HepG2 (cell line): ENCODE measurements around the gene ADAMTS16. TPM values are rescaled to one million over a fixed set of nuclear protein-coding genes. Genes with fewer than 3 reads are reported as not detected.

Source experiments
- ZBTB2 ChIP-seq: sonication (generic); formaldehyde crosslinking; IDR thresholded peaks from 2 replicates; pipeline ENCODE4 v1.8.0; 2022; ENCODE audit warnings: low read depth, missing genetic modification reagents
- ZNF234 ChIP-seq: sonication (generic); formaldehyde crosslinking; conservative IDR thresholded peaks from 2 replicates; pipeline ENCODE4 v1.5.1; 2020; ENCODE audit warnings: mild to moderate bottlenecking, missing genetic modification reagents
- ZNF280D ChIP-seq: sonication (generic); formaldehyde crosslinking; IDR thresholded peaks from 2 replicates; pipeline ENCODE4 v1.5.1; 2020; ENCODE audit warnings: mild to moderate bottlenecking, missing genetic modification reagents
- ZNF678 ChIP-seq: sonication (generic); formaldehyde crosslinking; IDR thresholded peaks from 2 replicates; pipeline ENCODE4 v1.4.0; 2020; ENCODE audit warnings: mild to moderate bottlenecking, missing genetic modification reagents
- polyA plus RNA-seq, 8 experiments: library from polyadenylated mRNA; depleted of rRNA in 3 of 8; stranded (reverse) in 7 of 8; unstranded in 1 of 8; fragments of >200 nt; fragmentation: Illumina TruSeq in 4 of 8; extraction: Trizol in 4 of 8; gene quantifications; 2 replicates each; pipeline versions ENCODE4 v1.2.1 to v1.2.3, GENCODE V29; 2011 to 2016; ENCODE audit warnings: low read depth in 4 of 8, missing spikeins in 1 of 8, mixed read lengths in 1 of 8; ENCODE audit not compliant: insufficient read depth in 1 of 8
- total RNA-seq, 5 experiments: library from RNA; depleted of rRNA; stranded (reverse); fragments of >200 nt; fragmentation: Illumina TruSeq; extraction: Trizol; gene quantifications; 2 replicates each; pipeline ENCODE4 v1.2.3, GENCODE V29; 2016; ENCODE audit warnings: low read depth in 1 of 5
- TF ChIP-seq, protein P1 (sequence below): sonication (generic); formaldehyde crosslinking; IDR thresholded peaks from 2 replicates; pipeline ENCODE4 v1.8.0; 2022; ENCODE audit warnings: mild to moderate bottlenecking, missing genetic modification reagents, borderline replicate concordance

ADAMTS16 gene
- total and polyA plus RNA-seq, 2 of the 13 experiments (the other 11 are each of a cell fraction or from before 2014, with no cell fraction given) = 0.02 to 0.03 TPM

GRCh38 chr5:5318426-5319190, 178.5 kb downstream of the ADAMTS16 start (continued):
- TF ChIP-seq ZNF280D (CRISPR knock-in tag) = no peak
- no peak for TF ChIP-seq ZNF234 (CRISPR knock-in tag)
- TF ChIP-seq, protein P1, sequence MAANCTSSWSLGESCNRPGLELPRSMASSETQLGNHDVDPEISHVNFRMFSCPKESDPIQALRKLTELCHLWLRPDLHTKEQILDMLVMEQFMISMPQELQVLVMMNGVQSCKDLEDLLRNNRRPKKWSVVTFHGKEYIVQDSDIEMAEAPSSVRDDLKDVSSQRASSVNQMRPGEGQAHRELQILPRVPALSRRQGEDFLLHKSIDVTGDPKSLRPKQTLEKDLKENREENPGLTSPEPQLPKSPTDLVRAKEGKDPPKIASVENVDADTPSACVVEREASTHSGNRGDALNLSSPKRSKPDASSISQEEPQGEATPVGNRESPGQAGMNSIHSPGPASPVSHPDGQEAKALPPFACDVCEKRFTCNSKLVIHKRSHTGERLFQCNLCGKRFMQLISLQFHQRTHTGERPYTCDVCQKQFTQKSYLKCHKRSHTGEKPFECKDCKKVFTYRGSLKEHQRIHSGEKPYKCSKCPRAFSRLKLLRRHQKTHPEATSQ (CRISPR knock-in tag) = no peak
- no peak for TF ChIP-seq ZBTB2 (CRISPR knock-in tag)
- no peak for TF ChIP-seq ZNF678 (CRISPR knock-in tag)
- TF ChIP-seq, all 625 proteins: peak for 0
